ENCODE results near the gene ALDH1L1.
"Not testable (repeated sequence)": the region's sequence is repeated elsewhere in the genome, so short reads cannot be mapped to it uniquely, and the experiment has no call there.

Gene ALDH1L1

GRCh38 chr3:126067959-126068358, 112.4 kb downstream of the ALDH1L1 start:
- TF ChIP-seq ESRRG (CRISPR knock-in tag; IDR thresholded peaks at IDR 0.05), result no peak
- no peak for TF ChIP-seq ARNTL (CRISPR knock-in tag; IDR thresholded peaks at IDR 0.05; ENCODE audit: borderline replicate concordance, low read depth)
- no peak for TF ChIP-seq ZNF70 (CRISPR knock-in tag; IDR thresholded peaks at IDR 0.05)
- TF ChIP-seq ZFP30 (CRISPR knock-in tag; IDR thresholded peaks at IDR 0.05), result no peak
- TF ChIP-seq TCF4 (CRISPR knock-in tag; IDR thresholded peaks at IDR 0.05; ENCODE audit: borderline replicate concordance), result no peak
- no peak for TF ChIP-seq GLIS3 (CRISPR knock-in tag; IDR thresholded peaks at IDR 0.05)
- no peak for TF ChIP-seq ZNF8 (CRISPR knock-in tag; IDR thresholded peaks at IDR 0.05)
- no peak for TF ChIP-seq ZC3H10 (CRISPR knock-in tag; IDR thresholded peaks at IDR 0.05)
- no peak for TF ChIP-seq PPARA (CRISPR knock-in tag; IDR thresholded peaks at IDR 0.05; ENCODE audit: borderline replicate concordance)
- TF ChIP-seq PATZ1 (CRISPR knock-in tag; IDR thresholded peaks at IDR 0.05; ENCODE audit: borderline replicate concordance), result no peak
- no peak for TF ChIP-seq CSDC2 (CRISPR knock-in tag; IDR thresholded peaks at IDR 0.05)
- TF ChIP-seq OSR1 (CRISPR knock-in tag; IDR thresholded peaks at IDR 0.05), result no peak
- TF ChIP-seq CSRNP3 (CRISPR knock-in tag; IDR thresholded peaks at IDR 0.05), result no peak
- no peak for TF ChIP-seq SNAI2 (CRISPR knock-in tag; IDR thresholded peaks at IDR 0.05)
- no peak for TF ChIP-seq ZFP3 (CRISPR knock-in tag; IDR thresholded peaks at IDR 0.05)
- no peak for TF ChIP-seq TOX (CRISPR knock-in tag; IDR thresholded peaks at IDR 0.05; ENCODE audit: borderline replicate concordance)
- TF ChIP-seq BACH2 (CRISPR knock-in tag; IDR thresholded peaks at IDR 0.05; ENCODE audit: borderline replicate concordance), result no peak
- TF ChIP-seq RARB (CRISPR knock-in tag; IDR thresholded peaks at IDR 0.05), result no peak
- ATAC-seq, result no peak

- ATAC-seq, result not testable (repeated sequence)
Observed at GRCh38 chr3:126066676-126067075, 113.7 kb downstream of the ALDH1L1 start.

GRCh38 chr3:126065876-126066275, 114.5 kb downstream of the ALDH1L1 start:
- TF ChIP-seq ARNTL (CRISPR knock-in tag; IDR thresholded peaks at IDR 0.05; ENCODE audit: borderline replicate concordance, low read depth), result no peak
- TF ChIP-seq TOX (CRISPR knock-in tag; IDR thresholded peaks at IDR 0.05; ENCODE audit: borderline replicate concordance), result no peak
- no peak for ATAC-seq

GRCh38 chr3:126064627-126065258, 115.6 kb downstream of the ALDH1L1 start:
- ATAC-seq, result no peak
- no peak for TF ChIP-seq GLIS3 (CRISPR knock-in tag; IDR thresholded peaks at IDR 0.05)
- no peak for TF ChIP-seq ZNF70 (CRISPR knock-in tag; IDR thresholded peaks at IDR 0.05)
- TF ChIP-seq ARNTL (CRISPR knock-in tag; IDR thresholded peaks at IDR 0.05; ENCODE audit: borderline replicate concordance, low read depth), result no peak
- no peak for TF ChIP-seq CSRNP3 (CRISPR knock-in tag; IDR thresholded peaks at IDR 0.05)
- no peak for TF ChIP-seq ZFP30 (CRISPR knock-in tag; IDR thresholded peaks at IDR 0.05)
- no peak for TF ChIP-seq OSR1 (CRISPR knock-in tag; IDR thresholded peaks at IDR 0.05)
- TF ChIP-seq PATZ1 (CRISPR knock-in tag; IDR thresholded peaks at IDR 0.05; ENCODE audit: borderline replicate concordance), result no peak
- no peak for TF ChIP-seq TSHZ2 (CRISPR knock-in tag; IDR thresholded peaks at IDR 0.05)
- TF ChIP-seq RARB (CRISPR knock-in tag; IDR thresholded peaks at IDR 0.05), result no peak
- TF ChIP-seq ZNF565 (CRISPR knock-in tag; conservative IDR thresholded peaks at IDR 0.05; ENCODE audit: low read depth), result no peak
- TF ChIP-seq ZFP3 (CRISPR knock-in tag; IDR thresholded peaks at IDR 0.05), result no peak
- TF ChIP-seq ESRRG (CRISPR knock-in tag; IDR thresholded peaks at IDR 0.05), result no peak

All from SK-N-SH treated with all-trans-retinoic acid at 6 μM for 48 hours (cell line).